Measurements from ENCODE around the gene MPZL3. TPM values are rescaled to one million over a fixed set of nuclear protein-coding genes. Genes with fewer than 3 reads are reported as not detected.

The MPZL3 gene
- total and polyA plus RNA-seq, 12 donors: 0.28 to 3.2 (median 0.85) TPM

- intact Hi-C loops (cut with DNase I): no loop called here
- no peaks in the 10 kb centered on the region for H3K36me3 ChIP-seq (replicated peaks in 1 of 2)
- H3K4me1 ChIP-seq (replicated peaks in 1 of 2): no peaks in the 10 kb centered on the region
- peaks cover 5% of the 10 kb centered on the region for H3K27me3 ChIP-seq
- TF ChIP-seq CTCF (IDR thresholded peaks at IDR 0.05) (no peak), POLR2A (IDR thresholded peaks at IDR 0.05) (no peak)
- H3K4me3 ChIP-seq: no peak overlapping the region
- no peak for DNase-seq
- 45 to 57% (median 53%) methylated on average over 5 of the region's 5 CpGs for WGBS, 4 donors
- no peak overlapping the region for H3K27ac ChIP-seq
- no peaks in the 10 kb centered on the region for H3K9me3 ChIP-seq (replicated peaks in 1 of 3)
Observed at GRCh38 chr11:118283037-118283636, 31.0 kb upstream of the MPZL3 start.

- DNase-seq: no peak
- Histone ChIP-seq H3K27me3 (peaks cover 5% of the 10 kb centered on the region), H3K4me1 (replicated peaks in 1 of 2) (no peaks in the 10 kb centered on the region), H3K4me3 (no peak overlapping the region), H3K9me3 (replicated peaks in 1 of 3) (no peaks in the 10 kb centered on the region), H3K27ac (no peak overlapping the region), H3K36me3 (replicated peaks in 1 of 2) (no peaks in the 10 kb centered on the region)
- 71 to 85% (median 78%) methylated on average over 5 to 6 of the region's 6 CpGs for WGBS, 4 donors
- intact Hi-C loops (cut with DNase I): no loop called here
- TF ChIP-seq CTCF (IDR thresholded peaks at IDR 0.05): no peak
- no peak for TF ChIP-seq POLR2A (IDR thresholded peaks at IDR 0.05)
Observed at GRCh38 chr11:118282606-118283005, 30.4 kb upstream of the MPZL3 start.

GRCh38 chr11:118281284-118281683 is 29.1 kb upstream of the MPZL3 start:
- H3K27ac ChIP-seq: no peak overlapping the region
- H3K4me1 ChIP-seq (replicated peaks in 1 of 2): no peaks in the 10 kb centered on the region
- H3K27me3 ChIP-seq: peaks cover 5% of the 10 kb centered on the region
- TF ChIP-seq POLR2A (IDR thresholded peaks at IDR 0.05) (no peak), CTCF (IDR thresholded peaks at IDR 0.05) (no peak)
- no peaks in the 10 kb centered on the region for H3K9me3 ChIP-seq (replicated peaks in 1 of 3)
- intact Hi-C loops (cut with DNase I): no loop called here
- 74 to 96% (median 84%) methylated on average over 1 of the region's 1 CpG for WGBS, 4 donors
- no peaks in the 10 kb centered on the region for H3K36me3 ChIP-seq (replicated peaks in 1 of 2)
- no peak for DNase-seq
- no peak overlapping the region for H3K4me3 ChIP-seq

- Histone ChIP-seq H3K27me3 (peaks cover 5% of the 10 kb centered on the region), H3K36me3 (replicated peaks in 1 of 2) (no peaks in the 10 kb centered on the region), H3K9me3 (replicated peaks in 1 of 3) (no peaks in the 10 kb centered on the region), H3K27ac (no peak overlapping the region), H3K4me3 (no peak overlapping the region), H3K4me1 (replicated peaks in 1 of 2) (no peaks in the 10 kb centered on the region)
- TF ChIP-seq CTCF (IDR thresholded peaks at IDR 0.05): no peak
- no peak for TF ChIP-seq POLR2A (IDR thresholded peaks at IDR 0.05)
- WGBS, 4 donors: 70 to 87% (median 80%) methylated on average over 1 of the region's 1 CpG
- intact Hi-C loops (cut with DNase I): no loop called here
- DNase-seq: no peak
Observed at GRCh38 chr11:118277312-118277711, 25.1 kb upstream of the MPZL3 start.

Data from adrenal gland (tissue), 12 donors.